GM18858 (cell line): ENCODE results near the gene HEPHL1.

Experiments
- ATAC-seq: cut with Tn5 transposase; IDR thresholded peaks from one replicate; pipeline ENCODE4 v1.9.1; 2021; ENCODE audit not compliant: unreplicated experiment

Gene HEPHL1

GRCh38 chr11:94128746-94129511 lies 107.8 kb downstream of the HEPHL1 start, which contains the start of gene PANX1:
Gene PANX1, plus strand, starts transcription at chr11:94128841. Its CDS starts 472 bp downstream, at chr11:94129313.
- peak; percentile 74 for ATAC-seq

GRCh38 chr11:94129512-94130297 lies 108.6 kb downstream of the HEPHL1 start:
- no peak for ATAC-seq

GRCh38 chr11:94130298-94131046 lies 109.3 kb downstream of the HEPHL1 start:
- ATAC-seq: no peak

- ATAC-seq: no peak
These were observed 110.0 kb downstream of the HEPHL1 start for GRCh38 chr11:94131047-94131717.

GRCh38 chr11:94131718-94132115 lies 110.6 kb downstream of the HEPHL1 start:
- no peak for ATAC-seq

GRCh38 chr11:94132152-94132558 lies 111.0 kb downstream of the HEPHL1 start:
- ATAC-seq: no peak

GRCh38 chr11:94132823-94133408 lies 111.8 kb downstream of the HEPHL1 start:
- ATAC-seq: no peak

- ATAC-seq: no peak
These were observed 112.6 kb downstream of the HEPHL1 start for GRCh38 chr11:94133752-94134151.

GRCh38 chr11:94134651-94135512 lies 113.7 kb downstream of the HEPHL1 start:
- ATAC-seq: peak; percentile 42

- ATAC-seq: no peak
These were observed 118.3 kb downstream of the HEPHL1 start for GRCh38 chr11:94139416-94139815.

GRCh38 chr11:94140154-94140655 lies 119.1 kb downstream of the HEPHL1 start:
- no peak for ATAC-seq

- no peak for ATAC-seq
These were observed 120.6 kb downstream of the HEPHL1 start for GRCh38 chr11:94141511-94142307.

- ATAC-seq: no peak
These were observed 121.4 kb downstream of the HEPHL1 start for GRCh38 chr11:94142308-94143281.

- no peak for ATAC-seq
These were observed 123.1 kb downstream of the HEPHL1 start for GRCh38 chr11:94144216-94144615.

- ATAC-seq: no peak
These were observed 123.5 kb downstream of the HEPHL1 start for GRCh38 chr11:94144664-94145063.

GRCh38 chr11:94145431-94145830 lies 124.3 kb downstream of the HEPHL1 start:
- no peak for ATAC-seq

GRCh38 chr11:94145916-94146315 lies 124.8 kb downstream of the HEPHL1 start:
- ATAC-seq: no peak
